GM21619 (cell line): ENCODE results near the gene GOSR2.
A peak's percentile ranks its signal among the peaks of the same experiment; 100 is the strongest.

Experiments used
- ATAC-seq: cut with Tn5 transposase; IDR thresholded peaks from one replicate; pipeline ENCODE4 v1.9.1; 2021; ENCODE audit not compliant: unreplicated experiment

GOSR2 gene

GRCh38 chr17:46922804-46923635 lies at the start of gene GOSR2:
GOSR2 (plus strand) TSS chr17:46923160; CDS start chr17:46923193, 33 bp downstream.
- ATAC-seq, result peak; percentile 89

GRCh38 chr17:46873941-46874645 lies 48.9 kb upstream of the GOSR2 start:
- ATAC-seq, result no peak

- ATAC-seq, result no peak
Measured at GRCh38 chr17:46874906-46875305, 48.1 kb upstream of the GOSR2 start.

- ATAC-seq, result no peak
Measured at GRCh38 chr17:46875849-46876352, 47.1 kb upstream of the GOSR2 start.

GRCh38 chr17:46876353-46876887 lies 46.5 kb upstream of the GOSR2 start:
- ATAC-seq, result no peak

GRCh38 chr17:46876926-46877325 lies 46.0 kb upstream of the GOSR2 start:
- no peak for ATAC-seq

- ATAC-seq, result no peak
Measured at GRCh38 chr17:46877466-46877865, 45.5 kb upstream of the GOSR2 start.

GRCh38 chr17:46878055-46878454 lies 44.9 kb upstream of the GOSR2 start:
- ATAC-seq, result no peak

- ATAC-seq, result no peak
Measured at GRCh38 chr17:46879101-46879500, 43.9 kb upstream of the GOSR2 start.

GRCh38 chr17:46881015-46881414 lies 41.9 kb upstream of the GOSR2 start:
- no peak for ATAC-seq

- no peak for ATAC-seq
Measured at GRCh38 chr17:46882666-46883065, 40.3 kb upstream of the GOSR2 start.

GRCh38 chr17:46883871-46884520 lies 39.0 kb upstream of the GOSR2 start:
- ATAC-seq, result no peak

- ATAC-seq, result no peak
Measured at GRCh38 chr17:46884552-46884951, 38.4 kb upstream of the GOSR2 start.

- no peak for ATAC-seq
Measured at GRCh38 chr17:46885415-46886309, 37.3 kb upstream of the GOSR2 start.

- no peak for ATAC-seq
Measured at GRCh38 chr17:46886310-46886663, 36.7 kb upstream of the GOSR2 start.

- no peak for ATAC-seq
Measured at GRCh38 chr17:46887717-46888116, 35.2 kb upstream of the GOSR2 start.

GRCh38 chr17:46888727-46889126 lies 34.2 kb upstream of the GOSR2 start:
- ATAC-seq, result no peak

GRCh38 chr17:46889519-46889918 lies 33.4 kb upstream of the GOSR2 start:
- no peak for ATAC-seq

- ATAC-seq, result no peak
Measured at GRCh38 chr17:46889992-46890564, 32.9 kb upstream of the GOSR2 start.

GRCh38 chr17:46890638-46891037 lies 32.3 kb upstream of the GOSR2 start:
- ATAC-seq, result no peak
